GM19324 (cell line): ENCODE measurements around the gene TGFA.

Experiments used
- ATAC-seq: cut with Tn5 transposase; IDR thresholded peaks from one replicate; pipeline ENCODE4 v1.9.1; 2021; ENCODE audit warnings: mild to moderate bottlenecking, moderate library complexity; ENCODE audit not compliant: unreplicated experiment, low FRiP score

TGFA gene

DNA sequence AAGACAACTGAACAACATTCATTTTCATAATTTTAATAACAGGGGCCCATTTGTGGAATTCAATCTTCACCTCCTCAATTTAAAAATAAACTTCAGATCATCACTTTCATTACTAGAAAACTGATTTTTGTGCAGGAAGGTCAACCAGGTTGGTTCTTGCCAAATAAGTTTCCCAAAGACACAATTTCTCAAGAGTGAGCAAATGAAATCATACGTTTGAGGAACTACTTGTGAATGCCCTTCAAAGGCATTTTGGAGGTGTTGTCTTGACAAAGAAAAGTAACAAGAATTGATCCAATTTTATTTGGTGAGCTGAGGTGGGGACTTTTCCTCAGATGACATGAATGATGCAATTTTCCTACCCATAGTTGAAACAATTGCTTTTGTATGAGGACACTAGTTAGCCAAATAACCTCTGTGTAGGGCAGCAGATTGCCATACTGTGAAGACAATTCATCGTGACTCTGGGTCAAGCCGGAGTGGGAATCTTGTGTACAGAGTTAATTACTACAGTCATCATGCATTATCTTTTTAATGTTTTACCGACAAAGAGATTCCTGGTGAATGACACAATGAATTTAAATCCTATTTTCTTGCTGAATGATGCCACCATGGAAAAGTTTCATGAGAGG, 121.8 kb downstream of the TGFA start:
- no peak for ATAC-seq

DNA sequence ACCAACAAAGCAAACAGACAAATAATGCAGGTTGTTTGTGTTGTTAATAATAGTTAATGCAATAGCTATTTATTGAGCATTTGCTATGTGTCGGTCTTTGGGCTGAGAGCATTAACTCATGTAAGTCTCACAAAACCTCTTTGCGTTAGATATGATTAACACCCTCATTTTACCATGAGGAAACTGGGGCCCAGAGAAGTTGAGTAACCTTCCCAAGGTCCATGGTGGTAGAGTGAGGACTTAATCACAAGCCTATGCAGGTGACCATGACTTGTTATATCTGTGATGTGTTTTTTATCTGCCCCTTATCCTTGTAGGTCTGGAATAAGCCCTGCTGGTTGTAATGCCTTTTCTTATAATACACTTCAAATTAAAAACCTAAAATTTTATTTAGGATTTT, 127.3 kb downstream of the TGFA start:
- no peak for ATAC-seq

DNA sequence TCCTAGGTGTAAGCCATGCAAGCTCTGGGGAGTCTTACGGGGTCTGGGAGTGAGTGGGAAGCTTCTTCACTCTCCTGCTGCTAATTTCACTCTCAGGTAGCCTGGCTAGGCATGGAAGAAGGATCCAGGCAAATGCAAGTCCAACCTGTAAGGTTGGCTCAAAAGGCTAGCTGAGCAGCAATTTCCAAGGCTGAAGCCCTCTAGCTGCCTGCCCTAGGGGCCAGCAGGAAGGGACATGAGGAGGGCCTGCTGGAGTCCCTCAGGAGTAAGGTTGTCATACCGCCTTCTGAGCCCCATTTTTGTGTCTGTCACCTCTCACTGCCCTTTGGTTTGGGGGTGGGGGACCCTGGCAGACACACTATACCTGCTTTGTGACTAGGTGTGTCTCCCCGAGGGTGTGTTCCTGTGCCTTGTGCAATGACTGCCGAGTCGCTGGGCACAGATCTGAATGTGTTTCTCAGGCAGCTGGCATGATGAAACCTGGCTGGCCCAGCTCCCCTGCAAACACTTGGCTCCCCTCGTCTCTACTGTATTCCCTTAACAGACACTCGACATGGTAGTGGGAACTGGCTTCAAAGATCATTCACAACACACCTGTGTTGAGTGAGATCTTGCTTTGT, 127.8 kb downstream of the TGFA start:
- ATAC-seq: no peak

DNA sequence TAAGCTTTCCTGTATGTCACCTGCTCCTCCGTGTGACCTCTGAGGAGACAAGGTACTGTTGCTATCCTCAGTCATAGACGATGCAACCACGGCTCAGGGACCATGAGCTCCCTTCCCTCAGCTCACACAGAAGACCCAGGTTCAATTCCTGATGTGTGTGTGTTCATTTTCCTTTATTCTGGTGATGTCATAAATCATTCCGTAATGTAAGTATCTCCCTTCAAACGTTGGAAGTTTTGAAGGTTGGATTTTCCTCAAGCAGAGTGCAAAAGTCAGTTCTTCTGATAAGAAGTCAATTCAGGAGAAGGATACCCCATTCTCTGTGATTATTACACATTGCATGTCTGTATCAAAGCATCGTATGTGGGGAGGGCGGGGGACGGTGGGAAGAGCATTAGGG, 132.9 kb downstream of the TGFA start:
- no peak for ATAC-seq

DNA sequence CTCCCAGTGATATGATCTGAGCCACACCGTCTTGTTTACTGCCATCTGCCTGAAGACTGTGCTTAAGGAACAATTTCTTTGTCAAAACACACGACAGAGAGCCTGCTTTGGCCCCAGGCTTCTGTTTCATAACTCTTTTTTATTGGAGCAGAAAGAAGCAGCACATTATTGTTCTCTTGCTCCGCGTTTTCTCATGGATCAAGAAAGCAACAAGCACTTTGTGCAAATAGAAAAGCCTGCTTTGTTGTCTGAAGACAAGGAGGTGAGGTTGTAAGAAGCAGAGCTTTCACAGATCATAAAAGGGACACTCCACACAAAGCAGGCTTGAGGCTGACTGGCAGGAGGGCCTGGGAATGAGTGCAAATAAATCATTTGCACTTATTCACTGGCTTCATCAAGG, 133.5 kb downstream of the TGFA start:
- no peak for ATAC-seq

DNA sequence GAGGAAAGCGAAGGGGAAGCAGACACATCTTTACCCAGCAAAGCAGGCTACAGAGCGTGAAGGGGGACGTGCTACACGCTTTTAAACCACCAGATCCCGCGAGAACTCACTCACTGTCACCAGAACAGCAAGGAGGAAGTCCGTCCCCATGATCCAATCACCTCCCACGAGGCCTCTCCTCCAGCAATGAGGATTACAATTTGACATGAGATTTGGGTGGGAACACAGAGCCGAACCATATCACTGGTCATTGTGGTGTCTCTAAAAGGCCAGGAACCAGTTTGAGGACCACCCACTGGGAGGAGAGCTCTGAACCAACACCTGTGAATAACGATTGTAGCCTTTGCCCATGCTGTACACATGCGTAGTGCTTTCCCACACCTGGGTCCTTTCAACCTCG, 135.1 kb downstream of the TGFA start:
- no peak for ATAC-seq

DNA sequence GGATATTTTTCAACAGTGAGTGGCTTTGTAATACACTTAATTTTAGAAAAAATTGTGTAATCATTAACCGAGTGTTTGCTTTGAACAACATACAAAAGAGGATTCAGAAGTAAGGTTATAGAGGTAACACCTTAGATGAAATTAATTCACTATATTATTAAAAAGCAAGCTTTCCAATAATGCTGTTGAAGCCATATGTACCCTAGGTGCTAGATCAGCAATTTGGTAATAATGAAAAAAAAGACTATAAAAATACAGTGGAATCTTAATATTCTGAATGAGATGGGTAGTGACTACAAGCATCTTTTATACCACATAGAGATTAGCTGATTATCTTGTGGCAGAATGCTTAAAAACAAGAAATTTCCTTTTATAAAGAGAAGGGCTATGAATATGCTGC, 136.6 kb downstream of the TGFA start:
- no peak for ATAC-seq

DNA sequence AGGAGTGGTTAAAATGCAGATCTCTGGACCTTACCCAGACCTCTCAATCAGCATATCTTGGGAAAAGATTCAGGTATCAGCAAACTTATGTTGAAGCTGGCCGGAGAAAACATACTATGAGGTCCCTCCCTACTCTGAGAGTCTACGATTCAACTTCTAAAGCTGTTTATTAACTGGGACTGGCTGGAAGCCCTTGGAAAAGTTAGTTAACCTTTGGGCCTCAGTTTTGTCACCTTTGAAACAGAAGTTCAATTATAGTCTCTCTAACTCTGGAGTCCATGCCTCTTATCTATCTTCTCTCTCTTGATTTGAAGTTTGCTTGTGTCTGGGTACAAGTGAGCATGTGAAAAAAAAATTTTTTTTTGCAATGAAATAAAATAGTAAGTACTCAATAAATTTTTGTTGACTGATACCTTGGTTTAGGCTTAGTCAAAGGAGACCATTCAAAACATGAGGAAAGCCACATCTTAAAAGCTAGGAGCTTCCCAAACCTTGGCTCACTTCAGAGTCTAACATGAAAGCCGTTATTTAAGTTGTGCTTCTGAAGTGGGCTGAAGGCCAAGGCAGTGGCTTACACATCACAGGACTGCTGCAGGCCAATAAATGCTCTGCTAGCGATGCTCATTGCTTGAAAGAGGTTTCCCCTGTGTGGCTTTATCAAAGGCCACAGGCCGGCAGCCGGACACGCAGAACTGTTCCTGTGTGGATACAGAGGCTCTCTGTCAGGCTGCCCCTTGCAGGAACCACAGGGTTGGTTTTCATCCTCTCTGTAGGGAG, 141.1 kb downstream of the TGFA start:
- no peak for ATAC-seq

DNA sequence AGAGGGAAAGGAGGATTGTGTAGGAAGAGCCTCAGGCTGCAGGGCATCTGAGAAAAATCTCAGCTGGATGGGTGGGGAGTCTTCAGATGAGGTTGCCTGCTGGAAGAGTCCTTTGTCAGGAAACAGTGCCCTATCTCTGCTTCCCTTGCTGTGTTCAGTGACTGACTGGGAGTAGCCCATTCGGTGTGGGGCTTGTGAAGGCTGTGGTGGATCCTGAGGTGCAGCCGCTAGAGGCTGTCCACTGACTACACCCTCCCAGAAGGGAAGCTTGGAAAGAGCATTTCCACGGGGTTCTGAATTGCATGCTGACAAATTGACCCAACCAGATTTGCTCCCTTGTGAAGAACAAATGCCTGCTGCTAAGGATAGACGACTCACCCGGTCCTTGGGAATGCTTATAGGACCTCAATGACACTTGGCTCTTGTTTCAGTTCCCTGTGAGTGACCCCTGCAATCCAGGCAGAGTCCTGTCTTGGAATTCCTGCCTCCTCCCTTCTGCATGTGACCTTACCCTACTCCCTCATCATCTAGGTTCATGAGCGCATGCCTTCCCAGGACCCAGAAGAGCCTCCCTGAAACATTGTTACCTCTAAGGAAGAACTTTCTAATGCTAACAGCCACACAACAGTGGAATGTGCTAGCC, 142.0 kb downstream of the TGFA start:
- ATAC-seq: no peak

DNA sequence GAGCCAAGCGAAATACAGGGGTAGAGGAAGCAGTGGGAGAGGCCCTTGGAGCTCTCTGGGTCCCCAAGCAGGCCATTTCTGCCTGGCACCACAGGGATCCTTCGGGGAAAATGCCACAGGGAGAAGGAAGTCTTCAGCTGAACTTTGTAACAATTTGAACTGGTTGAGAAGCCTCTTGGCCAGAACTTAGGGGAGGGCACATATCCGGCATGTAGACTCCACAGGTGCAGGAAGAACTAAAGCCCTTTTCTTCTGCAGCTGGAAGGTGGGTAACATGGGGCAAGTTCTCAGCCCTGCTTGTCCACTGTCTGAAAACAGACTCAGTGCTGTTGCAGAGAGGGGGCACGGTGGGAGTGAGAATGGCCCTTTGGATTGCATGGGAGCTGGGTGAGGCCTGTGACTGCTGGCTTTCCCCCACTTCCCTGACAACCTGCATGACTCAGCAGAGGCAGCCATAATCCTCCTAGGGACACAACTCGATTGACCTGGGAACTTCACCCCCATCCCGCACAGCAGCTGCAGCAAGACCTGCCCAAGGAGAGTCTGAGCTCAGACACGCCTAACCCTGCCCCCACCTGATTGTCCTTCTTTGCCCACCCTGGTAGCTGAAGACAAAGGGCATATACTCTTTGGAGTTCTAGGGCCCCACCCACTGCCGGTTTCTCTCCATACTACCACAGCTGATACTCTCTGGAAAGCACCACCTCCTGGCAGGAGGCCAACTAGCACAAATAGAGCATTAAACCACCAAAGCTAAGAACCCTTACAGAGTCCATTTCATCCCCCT, 150.2 kb downstream of the TGFA start:
- no peak for ATAC-seq

DNA sequence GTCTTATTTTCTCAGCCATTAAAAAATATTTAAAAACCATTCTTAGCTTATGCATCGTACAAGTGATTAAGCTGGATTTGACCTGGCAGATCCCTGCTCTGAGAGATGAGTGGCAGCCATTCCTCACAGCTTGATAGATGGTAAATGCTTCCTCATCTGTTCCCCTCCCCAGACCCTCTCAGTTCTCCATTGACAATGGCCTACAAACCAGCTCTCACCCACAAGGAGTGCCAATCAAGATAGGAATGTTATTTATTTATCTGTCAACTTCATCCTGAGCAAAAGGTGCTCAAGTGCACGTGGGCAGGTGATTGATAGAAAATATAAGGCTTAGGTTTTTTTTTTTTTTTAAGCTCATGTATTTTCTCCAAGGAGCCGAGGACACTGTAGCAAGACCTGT, 153.1 kb downstream of the TGFA start:
- ATAC-seq: no peak

DNA sequence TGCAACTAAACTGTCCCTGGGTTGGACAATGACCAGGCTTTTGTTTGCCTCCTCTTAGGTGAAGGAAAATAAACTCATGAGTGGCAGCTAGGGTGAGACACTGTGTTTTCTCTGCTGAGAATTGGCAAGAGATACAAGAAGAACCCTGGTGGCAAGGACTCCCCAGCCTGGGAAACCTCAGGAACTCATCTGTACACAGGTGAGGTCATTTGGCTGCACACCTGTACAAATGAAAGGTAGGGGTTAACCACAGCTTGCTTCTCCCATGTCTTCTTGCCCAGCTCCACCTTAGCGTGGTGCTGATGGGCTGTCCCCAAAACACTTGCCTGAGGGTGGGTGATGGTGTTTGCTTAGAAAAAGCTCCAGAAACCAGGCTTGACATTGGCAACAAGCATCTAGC, 154.6 kb downstream of the TGFA start:
- ATAC-seq: no peak
